Skeletal muscle tissue (tissue), 4 donors: ENCODE data around the gene KIF5B. TPM values are rescaled to one million over a fixed set of nuclear protein-coding genes. Genes with fewer than 3 reads are reported as not detected.
"Not testable (repeated sequence)": the region's sequence is repeated elsewhere in the genome, so short reads cannot be mapped to it uniquely, and the experiment has no call there.

Source experiments
- H3K27ac ChIP-seq: one replicate; pipeline ENCODE4 v1.7.0; 2013; ENCODE audit warnings: mild to moderate bottlenecking, low read depth, low read length, inconsistent platforms
- H3K27me3 ChIP-seq, 3 donors: one replicate each; pipeline ENCODE4 v1.7.0; 2013; ENCODE audit warnings: low read length in 3 of 3; ENCODE audit not compliant: control insufficient read depth in 3 of 3, insufficient read depth in 3 of 3
- H3K36me3 ChIP-seq, 3 donors: one replicate each; pipeline ENCODE4 v1.7.0; 2013; ENCODE audit warnings: low read length in 3 of 3; ENCODE audit not compliant: control insufficient read depth in 3 of 3, insufficient read depth in 3 of 3
- H3K4me1 ChIP-seq, 3 donors: one replicate each; pipeline ENCODE4 v1.7.0; 2013; ENCODE audit warnings: low read length in 3 of 3, mild to moderate bottlenecking in 3 of 3; ENCODE audit not compliant: control insufficient read depth in 3 of 3, insufficient read depth in 3 of 3
- H3K4me3 ChIP-seq, 3 donors: one replicate each; pipeline ENCODE4 v1.7.0; 2013; ENCODE audit warnings: low read length in 3 of 3
- H3K9ac ChIP-seq, 3 donors: one replicate each; pipeline ENCODE4 v1.7.0; 2013; ENCODE audit warnings: low read length in 3 of 3, mild to moderate bottlenecking in 3 of 3, moderate library complexity in 2 of 3, low read depth in 1 of 3
- H3K9me3 ChIP-seq, 3 donors: one replicate each; pipeline ENCODE4 v1.7.0; 2013; ENCODE audit warnings: low read length in 3 of 3; ENCODE audit not compliant: control insufficient read depth in 3 of 3
- total RNA-seq: library from RNA; depleted of rRNA; stranded (reverse); fragments of >200 nt; gene quantifications from one replicate; pipeline ENCODE4 v1.2.3, GENCODE V29; 2014
- donor health status: Osteomylitis.

KIF5B gene
- total RNA-seq, 1 donor from 2014 or later, result 52.2 TPM

DNA sequence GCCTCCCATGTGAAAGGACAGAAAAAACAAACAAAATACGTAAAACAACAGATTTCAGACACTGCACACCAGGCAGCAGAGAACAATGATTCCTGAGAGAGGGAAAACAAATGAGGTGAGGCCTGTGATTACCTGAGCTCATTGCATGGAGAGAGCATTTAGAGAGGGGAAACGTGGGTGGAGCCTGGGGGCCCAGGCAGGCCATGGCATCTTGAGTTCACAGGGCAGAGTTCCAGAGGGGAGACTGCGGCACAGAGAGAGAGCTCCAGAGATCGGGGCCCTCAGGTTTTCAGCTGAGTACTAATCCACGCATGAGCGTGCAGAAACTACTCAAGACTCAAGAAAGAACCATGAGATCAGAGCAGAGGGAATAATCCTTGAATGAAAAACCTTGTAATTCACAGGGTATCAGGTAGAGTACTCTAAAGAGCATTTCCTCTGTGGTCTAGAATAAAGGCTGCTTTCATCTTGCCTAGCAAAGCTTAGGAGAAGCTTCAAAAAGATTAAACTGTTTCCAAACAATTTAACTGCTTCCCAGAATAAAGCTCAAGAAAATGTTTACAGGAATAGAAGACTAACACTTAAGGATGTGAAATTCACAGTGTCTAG lies 81.0 kb downstream of the KIF5B start:
- Histone ChIP-seq H3K4me1 (no peaks in the 10 kb centered on the region), H3K9me3 (no peaks in the 10 kb centered on the region), H3K36me3 (no peaks in the 10 kb centered on the region), H3K9ac (no peak overlapping the region), H3K27ac (no peak overlapping the region), H3K4me3 (no peak overlapping the region), H3K27me3 (no peaks in the 10 kb centered on the region)

DNA sequence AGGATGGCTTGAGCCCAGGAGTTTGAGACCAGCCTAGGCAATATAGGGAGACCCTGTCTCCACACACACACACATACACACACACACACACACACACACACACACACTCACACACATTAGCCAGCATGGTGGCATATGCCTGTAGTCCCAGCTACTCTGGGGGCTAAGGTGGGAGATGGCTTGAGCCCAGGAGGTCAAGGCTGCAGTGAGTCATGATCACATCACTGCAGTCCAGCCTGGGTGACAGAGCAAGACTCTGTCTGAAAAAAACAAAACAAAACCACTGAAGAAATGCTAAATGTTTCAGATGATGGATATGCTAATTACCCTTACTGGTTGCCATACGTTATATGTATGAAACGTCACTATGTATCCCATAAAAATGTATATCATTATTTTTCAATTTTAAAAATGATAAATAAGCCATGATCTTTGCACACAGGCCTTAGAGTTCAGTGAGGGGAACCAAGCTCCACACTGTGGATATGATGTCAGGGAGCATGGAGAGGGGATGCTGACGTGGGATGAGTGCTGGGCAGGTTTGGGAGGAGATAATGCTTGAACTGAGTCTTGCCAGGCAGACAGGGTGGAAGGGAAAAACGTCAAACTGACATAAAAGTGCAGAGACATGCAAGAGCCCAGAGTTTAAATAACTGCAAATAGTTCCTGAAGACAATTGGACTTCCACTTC lies 81.6 kb downstream of the KIF5B start:
- Histone ChIP-seq H3K9ac (no peak overlapping the region), H3K27ac (no peak overlapping the region), H3K9me3 (no peaks in the 10 kb centered on the region), H3K27me3 (no peaks in the 10 kb centered on the region), H3K36me3 (no peaks in the 10 kb centered on the region), H3K4me1 (no peaks in the 10 kb centered on the region), H3K4me3 (no peak overlapping the region)

GRCh38 chr10:31972519-31973041 lies 83.6 kb downstream of the KIF5B start:
- no peak overlapping the region for H3K9ac ChIP-seq
- H3K27ac ChIP-seq, result no peak overlapping the region
- H3K36me3 ChIP-seq, result no peaks in the 10 kb centered on the region
- H3K4me1 ChIP-seq, result no peaks in the 10 kb centered on the region
- no peak overlapping the region for H3K4me3 ChIP-seq
- H3K27me3 ChIP-seq, result no peaks in the 10 kb centered on the region
- no peaks in the 10 kb centered on the region for H3K9me3 ChIP-seq

DNA sequence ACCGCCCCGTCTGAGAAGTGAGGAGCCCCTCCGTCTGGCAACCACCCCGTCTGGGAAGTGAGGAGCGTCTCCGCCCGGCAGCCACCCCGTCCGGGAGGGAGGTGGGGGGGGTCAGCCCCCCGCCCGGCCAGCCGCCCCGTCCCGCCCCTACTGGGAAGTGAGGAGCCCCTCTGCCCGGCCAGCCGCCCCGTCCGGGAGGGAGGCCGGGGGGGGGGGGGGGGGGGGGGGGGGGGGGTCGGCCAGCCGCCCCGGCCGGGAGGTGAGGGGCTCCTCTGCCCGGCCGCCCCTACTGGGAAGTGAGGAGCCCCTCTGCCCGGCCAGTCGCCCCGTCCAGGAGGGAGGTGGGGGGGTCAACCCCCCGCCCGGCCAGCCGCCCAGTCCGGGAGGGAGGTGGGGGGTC lies 86.4 kb downstream of the KIF5B start:
- not testable (repeated sequence) for H3K9me3 ChIP-seq, H3K4me1 ChIP-seq, H3K27me3 ChIP-seq, H3K9ac ChIP-seq, H3K4me3 ChIP-seq, H3K36me3 ChIP-seq, H3K27ac ChIP-seq

DNA sequence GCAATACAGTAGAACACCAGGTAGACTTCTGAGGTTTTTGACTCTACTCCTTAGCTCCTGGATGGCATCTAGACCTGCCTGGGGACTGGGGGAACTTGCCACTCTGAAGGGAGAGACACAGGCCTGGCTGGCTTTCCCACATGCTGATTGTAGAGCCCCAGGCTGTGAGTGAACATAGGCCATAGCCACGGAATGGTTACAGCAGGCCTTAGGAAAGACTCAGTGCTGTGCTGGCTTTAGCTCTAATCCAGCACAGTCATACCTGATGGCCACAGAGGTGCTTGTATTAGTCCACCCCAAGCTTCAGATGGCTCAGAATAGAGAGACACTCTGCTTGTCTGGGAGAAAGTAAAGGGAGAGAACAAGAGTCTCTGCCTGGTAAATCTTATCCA lies 92.6 kb downstream of the KIF5B start:
- Histone ChIP-seq H3K4me1 (no peaks in the 10 kb centered on the region), H3K9ac (no peak overlapping the region)

GRCh38 chr10:31962826-31963588 lies 93.2 kb downstream of the KIF5B start:
- H3K27ac ChIP-seq, result no peak overlapping the region
- no peaks in the 10 kb centered on the region for H3K9me3 ChIP-seq
- no peak overlapping the region for H3K9ac ChIP-seq
- no peaks in the 10 kb centered on the region for H3K4me1 ChIP-seq
- H3K36me3 ChIP-seq, result no peaks in the 10 kb centered on the region
- no peak overlapping the region for H3K4me3 ChIP-seq
- H3K27me3 ChIP-seq, result no peaks in the 10 kb centered on the region

More for the DNA sequence above, 92.6 kb downstream of the KIF5B start:
- H3K9me3 ChIP-seq, result no peaks in the 10 kb centered on the region
- H3K36me3 ChIP-seq, result no peaks in the 10 kb centered on the region
- H3K27ac ChIP-seq, result no peak overlapping the region
- no peaks in the 10 kb centered on the region for H3K27me3 ChIP-seq
- no peak overlapping the region for H3K4me3 ChIP-seq

DNA sequence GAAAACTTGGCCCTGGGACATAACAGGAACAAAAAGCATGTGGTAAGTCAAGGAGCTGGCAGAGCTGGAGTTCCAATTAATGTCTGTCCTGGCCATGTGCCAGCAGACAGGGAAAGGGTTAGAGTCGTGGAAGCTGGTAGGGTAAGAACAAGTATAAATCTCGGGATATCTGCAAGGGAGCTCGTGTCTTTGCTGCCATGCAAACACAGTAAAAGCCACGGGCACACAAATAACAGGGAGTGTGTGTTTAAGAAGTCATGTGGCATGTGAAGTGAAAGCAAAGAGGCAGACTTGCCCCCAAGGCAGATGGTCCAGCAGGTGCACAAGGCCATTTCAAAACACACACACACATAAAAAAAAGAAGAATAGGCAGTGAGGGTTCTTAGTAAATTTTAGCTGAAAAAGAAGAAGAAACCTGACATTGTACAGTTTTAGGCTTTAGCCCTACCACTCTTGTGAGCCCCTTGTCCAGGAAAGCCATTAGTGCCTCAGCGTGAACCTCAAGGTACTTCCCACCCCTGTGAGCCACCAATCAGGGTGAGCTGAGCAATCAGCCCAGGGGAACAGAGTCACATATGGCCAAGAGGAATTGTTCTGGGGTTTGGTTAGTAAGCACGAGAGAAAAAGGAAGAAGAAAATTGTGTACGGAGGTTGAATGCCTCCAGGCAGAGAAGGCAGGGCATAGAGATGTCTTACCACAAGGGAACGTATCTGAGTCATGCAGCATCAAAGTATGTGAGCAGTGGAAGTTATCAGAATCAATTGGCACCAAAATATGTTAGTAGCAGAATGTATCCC lies 94.7 kb downstream of the KIF5B start:
- no peak overlapping the region for H3K4me3 ChIP-seq
- no peak overlapping the region for H3K27ac ChIP-seq
- no peaks in the 10 kb centered on the region for H3K36me3 ChIP-seq
- no peaks in the 10 kb centered on the region for H3K4me1 ChIP-seq
- no peaks in the 10 kb centered on the region for H3K27me3 ChIP-seq
- H3K9me3 ChIP-seq, result no peaks in the 10 kb centered on the region
- no peak overlapping the region for H3K9ac ChIP-seq

- Histone ChIP-seq H3K27ac (no peak overlapping the region), H3K9ac (no peak overlapping the region), H3K9me3 (no peaks in the 10 kb centered on the region), H3K36me3 (no peaks in the 10 kb centered on the region), H3K27me3 (no peaks in the 10 kb centered on the region), H3K4me3 (no peak overlapping the region), H3K4me1 (no peaks in the 10 kb centered on the region)
These were observed 96.6 kb downstream of the KIF5B start for GRCh38 chr10:31959461-31960173.
